ENCODE data around the gene NRSN2.

- TF ChIP-seq CTCF (IDR thresholded peaks at IDR 0.05) (no peak), POLR2A (IDR thresholded peaks at IDR 0.05) (no peak)
These were observed 37.0 kb downstream of the NRSN2 start for GRCh38 chr20:383889-384288.

Data from body of pancreas (tissue), 4 donors.